ENCODE measurements around the gene MTA3. TPM values are rescaled to one million over a fixed set of nuclear protein-coding genes. Genes with fewer than 3 reads are reported as not detected.

Gene MTA3
- total RNA-seq, 6 experiments from 2014 or later = 6.3 to 13.0 (median 11.4) TPM

- 97% methylated on average over 2 of the region's 2 CpGs for WGBS (ENCODE audit: insufficient coverage, low coverage, low lambda C conversion rate, missing lambda C conversion rate)
- H3K9me3 ChIP-seq = no peaks in the 10 kb centered on the region
- H3K4me3 ChIP-seq = no peak overlapping the region
- no peaks in the 10 kb centered on the region for H3K4me1 ChIP-seq
- TF ChIP-seq CTCF (IDR thresholded peaks at IDR 0.05) = no peak
- no peak for TF ChIP-seq POLR2A (IDR thresholded peaks at IDR 0.05)
- no peaks in the 10 kb centered on the region for H3K27me3 ChIP-seq
- no peak for DNase-seq
- H3K27ac ChIP-seq = no peak overlapping the region
- intact Hi-C loops (cut with DNase I) = no loop called here
- no peak for ATAC-seq
- peaks cover 0 to 4% (median 0%) of the 10 kb centered on the region in 4 donors for H3K36me3 ChIP-seq
Observed at GRCh38 chr2:42712934-42713333, 144.5 kb downstream of the MTA3 start.

- H3K4me1 ChIP-seq = no peaks in the 10 kb centered on the region
- 74% methylated on average over 4 of the region's 4 CpGs for WGBS (ENCODE audit: insufficient coverage, low coverage, low lambda C conversion rate, missing lambda C conversion rate)
- ATAC-seq = no peak
- no peaks in the 10 kb centered on the region for H3K9me3 ChIP-seq
- no peak overlapping the region for H3K27ac ChIP-seq
- no peak for DNase-seq
- TF ChIP-seq POLR2A (IDR thresholded peaks at IDR 0.05) = no peak
- TF ChIP-seq CTCF (IDR thresholded peaks at IDR 0.05) = no peak
- intact Hi-C loops (cut with DNase I) = no loop called here
- H3K36me3 ChIP-seq = peaks cover 0 to 4% (median 0%) of the 10 kb centered on the region in 4 donors
- H3K4me3 ChIP-seq = no peak overlapping the region
- H3K27me3 ChIP-seq = no peaks in the 10 kb centered on the region
Observed at GRCh38 chr2:42713920-42714319, 145.5 kb downstream of the MTA3 start.

GRCh38 chr2:42714686-42715085 is 146.3 kb downstream of the MTA3 start:
- 96% methylated on average over 4 of the region's 7 CpGs for WGBS (ENCODE audit: insufficient coverage, low coverage, low lambda C conversion rate, missing lambda C conversion rate)
- intact Hi-C loops (cut with DNase I) = no loop called here
- no peak overlapping the region for H3K4me3 ChIP-seq
- ATAC-seq = no peak
- no peak overlapping the region for H3K27ac ChIP-seq
- H3K27me3 ChIP-seq = no peaks in the 10 kb centered on the region
- H3K4me1 ChIP-seq = no peaks in the 10 kb centered on the region
- no peaks in the 10 kb centered on the region for H3K9me3 ChIP-seq
- no peak for DNase-seq
- TF ChIP-seq CTCF (IDR thresholded peaks at IDR 0.05) (no peak), POLR2A (IDR thresholded peaks at IDR 0.05) (no peak)
- H3K36me3 ChIP-seq = no peaks in the 10 kb centered on the region

- DNase-seq (no peak), ATAC-seq (no peak)
- Histone ChIP-seq H3K9me3 (no peaks in the 10 kb centered on the region), H3K4me1 (no peaks in the 10 kb centered on the region), H3K36me3 (no peaks in the 10 kb centered on the region), H3K4me3 (no peak overlapping the region), H3K27me3 (no peaks in the 10 kb centered on the region), H3K27ac (no peak overlapping the region)
- TF ChIP-seq POLR2A (IDR thresholded peaks at IDR 0.05) (no peak), CTCF (IDR thresholded peaks at IDR 0.05) (no peak)
- intact Hi-C loops (cut with DNase I) = no loop called here
- 75% methylated on average over 2 of the region's 2 CpGs for WGBS (ENCODE audit: insufficient coverage, low coverage, low lambda C conversion rate, missing lambda C conversion rate)
Observed at GRCh38 chr2:42721898-42722297, 153.5 kb downstream of the MTA3 start.
